Skeletal muscle cell (primary cell): ENCODE data around the gene BPNT1.
A peak's percentile ranks its signal among the peaks of the same experiment; 100 is the strongest.
"Not testable (repeated sequence)": the region's sequence is repeated elsewhere in the genome, so short reads cannot be mapped to it uniquely, and the experiment has no call there.

Experiments used
- DNase-seq: peaks from one replicate; pipeline ENCODE4 v3.0.0-alpha.2; 2010; ENCODE audit warnings: low read depth
- H3K4me3 ChIP-seq: 2 replicates; pipeline ENCODE4 v1.5.1; 2011; ENCODE audit warnings: low read depth, mild to moderate bottlenecking, control low read depth, low read length, moderate library complexity

Gene BPNT1

DNA sequence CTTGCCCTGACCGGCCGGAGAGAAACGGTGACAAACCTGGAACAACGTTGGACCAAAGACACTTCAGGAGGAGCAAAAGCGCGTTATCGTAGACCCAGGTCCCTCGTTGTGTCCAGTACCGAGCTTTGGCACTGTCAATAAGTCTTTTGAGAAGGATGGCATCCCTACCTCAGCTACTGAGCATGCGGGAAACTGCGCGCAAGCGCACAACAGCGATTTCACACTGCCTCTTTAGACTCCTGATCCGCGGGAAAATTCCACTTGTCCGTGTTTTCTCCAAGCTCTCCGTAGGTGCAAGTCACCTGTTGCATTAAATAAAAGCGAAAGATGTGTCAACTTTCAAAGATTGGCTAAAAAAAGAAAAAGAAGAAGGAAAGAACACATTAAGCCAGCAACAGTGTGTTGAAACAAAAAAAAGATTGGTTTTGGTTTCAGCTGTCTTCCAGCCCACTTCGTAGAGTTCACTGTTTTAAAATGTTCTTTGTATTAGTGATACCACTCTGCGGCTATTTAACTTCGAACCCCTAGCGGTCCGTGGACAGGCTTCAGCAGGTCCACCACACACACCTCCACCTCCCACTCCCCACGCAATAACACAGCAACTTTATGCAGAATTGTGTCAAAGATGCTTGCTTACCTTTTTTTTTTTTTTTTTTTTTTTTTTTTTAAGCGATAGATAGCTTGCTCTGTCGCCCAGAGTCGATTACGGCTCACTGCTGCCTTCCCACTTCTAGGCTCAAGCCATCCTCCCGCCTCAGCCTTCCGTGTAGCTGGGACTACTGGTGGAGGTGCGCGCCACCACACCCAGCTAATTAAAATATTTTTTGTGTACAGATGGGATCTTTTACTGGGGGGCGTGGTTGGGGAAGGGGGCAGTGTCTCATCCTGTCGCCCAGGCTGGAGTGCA lies at the start of gene BPNT1:
BPNT1 (minus strand) TSS at position 139 of the 907 bp plus-strand sequence. CDS start 9,942 bp downstream, outside the sequence.
- H3K4me3 ChIP-seq = peak within 1 kb of the TSS; percentile 56
- DNase-seq = peak; percentile 78

DNA sequence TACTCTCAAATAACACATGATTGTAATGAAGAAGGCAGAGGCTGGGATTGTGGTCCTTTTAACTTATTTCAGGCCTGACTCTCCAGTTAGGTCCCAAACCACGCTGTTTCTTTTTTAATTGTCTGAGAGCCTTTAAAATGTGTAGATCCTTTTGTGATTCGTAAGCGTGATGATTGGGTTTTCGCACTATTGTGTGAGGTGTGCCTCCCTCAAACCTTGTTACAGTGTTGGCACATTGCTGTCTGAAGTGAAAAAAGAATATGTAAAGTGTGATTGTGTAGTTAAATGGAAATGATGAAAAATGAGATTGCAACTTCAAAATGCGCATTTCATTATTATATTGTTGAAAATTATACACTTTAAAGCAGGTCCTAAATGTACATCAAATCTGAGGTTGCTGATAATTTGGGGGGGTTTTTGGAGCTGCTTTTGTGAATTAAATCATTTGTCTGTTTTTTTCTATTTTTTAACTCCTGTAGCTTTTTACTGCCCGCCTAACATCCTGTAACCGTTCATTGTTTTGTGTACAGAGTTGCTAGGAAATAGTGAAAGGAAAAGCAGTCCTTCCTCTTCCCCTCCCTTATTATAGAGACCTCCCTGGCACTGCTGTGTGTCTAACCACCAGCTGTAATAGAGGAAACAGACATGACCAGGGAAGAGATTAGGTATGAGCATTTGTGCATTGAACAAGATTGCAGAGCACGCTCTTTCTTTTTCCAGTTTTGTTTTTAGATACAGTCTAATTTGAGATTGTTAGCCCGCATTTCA lies 47.6 kb upstream of the BPNT1 start:
- no peak for DNase-seq
- no peak overlapping the region for H3K4me3 ChIP-seq

DNA sequence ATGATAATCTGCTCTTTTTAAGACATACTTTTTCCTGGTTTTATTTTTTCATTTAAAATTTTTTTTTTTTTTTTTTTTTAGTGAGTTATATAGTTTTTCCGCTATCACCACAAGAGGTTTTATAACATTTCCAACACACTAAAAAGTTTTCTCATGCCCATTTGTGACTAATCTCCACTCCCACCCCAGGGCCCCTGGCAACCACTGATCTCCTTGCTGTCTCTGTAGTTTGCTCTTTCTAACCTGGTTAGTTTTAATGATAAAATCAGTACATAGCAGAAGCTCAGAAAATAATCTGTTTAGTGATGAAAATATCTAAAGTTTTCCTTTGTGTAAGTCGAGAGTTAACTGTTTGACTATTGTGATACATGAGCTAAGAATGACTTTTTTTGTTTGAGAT lies 46.2 kb upstream of the BPNT1 start:
- no peak for DNase-seq
- no peak overlapping the region for H3K4me3 ChIP-seq

GRCh38 chr1:220129479-220130210 lies 40.1 kb upstream of the BPNT1 start:
- no peak for DNase-seq
- no peak overlapping the region for H3K4me3 ChIP-seq

DNA sequence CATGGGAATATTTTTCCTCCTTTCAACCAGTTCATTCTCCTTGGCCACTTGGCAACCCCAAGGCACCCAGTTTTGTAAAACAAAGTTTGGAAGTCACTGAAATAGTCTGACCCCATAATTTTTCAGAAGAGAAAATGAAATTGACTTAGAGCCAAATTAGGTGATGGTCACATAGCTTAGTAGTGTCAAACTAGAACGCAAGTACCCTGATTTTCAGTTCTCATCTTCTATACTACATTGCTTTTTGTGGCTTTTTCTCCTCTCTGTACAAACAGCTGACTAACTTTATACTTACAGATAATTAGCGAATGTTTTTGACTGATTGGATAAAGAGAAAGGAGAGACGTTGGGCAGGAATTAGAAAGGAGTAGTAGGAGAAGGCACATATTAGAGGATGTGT lies 37.5 kb upstream of the BPNT1 start:
- H3K4me3 ChIP-seq = no peak overlapping the region
- no peak for DNase-seq

- no peak overlapping the region for H3K4me3 ChIP-seq
- DNase-seq = peak; percentile 8
Observed at GRCh38 chr1:220124542-220124941, 35.0 kb upstream of the BPNT1 start.

GRCh38 chr1:220123889-220124288 lies 34.3 kb upstream of the BPNT1 start:
- H3K4me3 ChIP-seq = no peak overlapping the region
- no peak for DNase-seq

GRCh38 chr1:220123066-220123465 lies 33.5 kb upstream of the BPNT1 start:
- H3K4me3 ChIP-seq = no peak overlapping the region
- DNase-seq = no peak

DNA sequence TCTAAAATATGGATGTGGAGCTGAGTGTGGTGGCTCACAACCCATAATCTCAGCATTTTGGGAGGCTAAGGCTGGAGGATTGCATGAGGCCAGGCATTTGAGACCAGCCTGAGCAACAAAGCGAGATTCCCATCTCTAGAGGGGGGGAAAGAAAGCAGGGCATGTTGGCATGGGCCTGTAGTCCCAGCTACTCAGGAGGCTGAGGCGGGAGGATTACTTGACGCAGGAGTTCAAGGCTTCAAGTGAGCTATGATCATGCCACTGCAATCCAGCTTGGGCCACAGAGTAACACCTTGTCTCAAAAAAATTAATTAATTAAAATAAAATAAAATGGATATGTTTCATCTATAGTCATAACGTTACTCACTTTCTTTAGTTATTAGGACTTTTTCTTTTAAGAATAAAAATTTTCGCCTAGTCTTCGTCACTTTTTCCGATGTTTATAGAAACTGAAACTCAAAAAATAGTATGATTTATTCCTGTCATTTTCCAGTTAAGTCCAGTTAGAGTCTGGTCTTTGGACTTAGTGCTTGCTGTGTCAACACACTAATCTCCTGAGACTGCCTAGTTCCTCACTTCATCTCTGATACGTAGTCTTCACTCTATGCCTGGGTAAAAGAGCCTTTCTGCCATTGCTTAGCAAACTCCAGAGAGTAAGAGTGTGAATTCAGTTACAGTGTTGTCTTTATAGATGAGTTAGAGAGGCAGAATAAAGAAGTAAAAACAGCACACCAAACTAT lies 32.4 kb upstream of the BPNT1 start:
- no peak overlapping the region for H3K4me3 ChIP-seq
- DNase-seq = no peak

DNA sequence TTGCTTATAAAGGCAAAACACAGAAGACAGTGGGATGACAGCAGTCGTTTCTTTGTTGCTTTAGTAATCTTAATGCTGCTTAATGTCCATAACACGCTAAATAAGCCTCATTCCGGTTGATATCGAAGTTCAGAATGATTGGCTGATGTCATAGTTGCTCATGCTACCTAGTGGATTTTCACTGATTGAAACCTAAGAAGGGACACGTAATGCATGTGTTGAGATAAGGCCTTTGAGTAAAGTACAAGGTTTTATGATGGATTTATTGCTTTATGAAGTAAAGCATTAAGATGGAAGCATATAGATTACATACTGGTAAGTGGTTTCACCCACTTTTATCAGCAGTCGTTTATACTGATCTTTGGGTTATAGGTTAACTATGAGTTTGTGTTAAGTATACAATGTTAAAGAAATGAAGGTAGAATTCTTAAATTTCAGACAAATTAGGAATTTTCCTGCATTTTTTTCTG lies 29.5 kb upstream of the BPNT1 start:
- H3K4me3 ChIP-seq = no peak overlapping the region
- DNase-seq = no peak

DNA sequence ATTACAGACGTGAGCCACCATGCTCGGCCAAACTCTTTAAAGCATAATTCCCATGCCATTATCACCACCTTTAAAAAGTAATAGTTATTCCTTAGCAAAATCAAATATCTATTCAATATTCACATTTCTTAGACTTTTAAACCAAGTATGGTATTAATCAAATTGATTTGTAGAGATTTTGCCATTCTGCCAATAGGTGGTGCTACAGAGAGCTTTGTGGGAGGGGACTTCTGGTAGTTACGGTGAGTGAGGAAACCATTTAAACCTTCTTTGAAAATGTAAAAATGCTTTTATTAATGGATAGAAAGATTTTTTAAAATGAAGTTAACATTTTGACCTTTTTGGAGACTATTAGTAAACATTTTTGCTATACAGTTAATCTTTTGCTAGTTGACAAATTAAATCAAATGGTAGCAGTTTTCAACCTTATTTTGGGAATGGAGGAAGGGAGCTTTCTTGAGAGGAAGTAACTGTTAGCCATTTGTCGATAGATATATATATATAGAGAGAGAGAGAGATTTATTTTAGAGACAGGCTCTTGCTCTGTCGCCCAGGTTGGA lies 23.6 kb upstream of the BPNT1 start:
- no peak overlapping the region for H3K4me3 ChIP-seq
- DNase-seq = no peak

- H3K4me3 ChIP-seq, DNase-seq: not testable (repeated sequence)
Observed at GRCh38 chr1:220112600-220112999, 23.0 kb upstream of the BPNT1 start.

GRCh38 chr1:220110473-220110872 lies 20.9 kb upstream of the BPNT1 start:
- DNase-seq, H3K4me3 ChIP-seq: not testable (repeated sequence)

- DNase-seq = no peak
Observed at GRCh38 chr1:220099826-220100225, 10.2 kb upstream of the BPNT1 start.

GRCh38 chr1:220094016-220094911 lies 4.7 kb upstream of the BPNT1 start, which contains the start of gene IARS2:
TSS of gene IARS2 (plus strand) at chr1:220094132. CDS start at chr1:220094217, 85 bp downstream.
- peak within 1 kb of the TSS; percentile 89 for H3K4me3 ChIP-seq
- peak; percentile 63 for DNase-seq

More at GRCh38 chr1:220099826-220100225, 10.2 kb upstream of the BPNT1 start:
- H3K4me3 ChIP-seq = no peak overlapping the region

DNA sequence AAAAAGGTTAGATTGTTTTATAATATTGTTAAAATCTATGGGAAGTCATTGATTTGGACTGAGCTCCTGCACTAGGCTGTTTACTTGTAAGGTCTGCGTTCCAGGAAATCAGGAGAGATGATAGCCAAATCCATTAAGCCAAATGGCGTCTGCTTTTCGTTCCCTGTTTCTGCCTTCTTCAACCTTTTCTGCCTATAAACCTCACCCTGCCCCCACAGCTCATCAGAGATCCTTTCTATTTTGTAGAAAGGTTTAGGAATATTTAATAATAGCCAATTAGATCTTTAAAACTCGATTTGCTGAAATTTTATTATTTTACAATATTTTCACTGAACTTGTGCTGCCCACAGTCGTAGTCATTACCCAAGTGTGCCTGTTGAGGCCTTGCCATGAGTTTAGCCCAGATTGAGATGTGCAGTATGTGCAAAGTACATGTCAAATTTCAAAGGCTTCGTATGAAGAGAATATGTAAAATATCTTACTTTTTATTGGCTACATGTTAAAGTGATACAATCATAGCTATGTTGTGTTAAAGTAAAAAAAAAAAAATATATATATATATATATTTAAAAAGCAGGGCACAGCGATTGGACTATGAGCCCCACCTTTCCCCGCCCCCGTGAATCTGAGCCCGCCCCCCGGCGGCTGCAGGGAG lies 3.9 kb upstream of the BPNT1 start:
- DNase-seq = no peak
- H3K4me3 ChIP-seq = no peak overlapping the region

GRCh38 chr1:220092694-220093093 lies 3.1 kb upstream of the BPNT1 start:
- no peak overlapping the region for H3K4me3 ChIP-seq
- DNase-seq = no peak
